CD8-positive, alpha-beta memory T cell (primary cell): Measurements from ENCODE around the gene RRBP1. TPM values are rescaled to one million over a fixed set of nuclear protein-coding genes. Genes with fewer than 3 reads are reported as not detected.

Experiments used
- CTCF ChIA-PET: fragments of 350-600 bp; sonication (Branson Sonifier 250); formaldehyde crosslinking; loops from one replicate; lab custom pipeline; 2021; ENCODE audit warnings: antibody characterized with exemption; lab: Charles Lee
- POLR2A ChIA-PET: fragments of 350-600 bp; sonication (Branson Sonifier 250); formaldehyde crosslinking; loops from one replicate; lab custom pipeline; 2021; ENCODE audit warnings: antibody characterized with exemption; lab: Charles Lee
- DNase-seq, 5 donors: peaks; one replicate each; pipeline versions ENCODE4 v3.0.0 to v3.0.0-alpha.2; 2020 to 2022; ENCODE audit warnings: mixed read lengths in 1 of 5
- H3K27ac ChIP-seq: one replicate; pipeline ENCODE4 v1.7.0; 2013; ENCODE audit warnings: low read depth, mild to moderate bottlenecking, low read length, moderate library complexity
- H3K27me3 ChIP-seq: 2 replicates; pipeline ENCODE4 v1.7.0; 2013; ENCODE audit warnings: low read length, mild to moderate bottlenecking; ENCODE audit not compliant: insufficient read depth, poor library complexity, severe bottlenecking
- H3K36me3 ChIP-seq: 2 replicates; pipeline ENCODE4 v1.7.0; 2013; ENCODE audit warnings: mild to moderate bottlenecking, low read length, moderate library complexity; ENCODE audit not compliant: insufficient read depth
- H3K4me1 ChIP-seq: 2 replicates; pipeline ENCODE4 v1.7.0; 2013; ENCODE audit warnings: mild to moderate bottlenecking, low read length, moderate library complexity; ENCODE audit not compliant: insufficient read depth
- H3K4me3 ChIP-seq: 2 replicates; pipeline ENCODE4 v1.7.0; 2013; ENCODE audit warnings: mild to moderate bottlenecking, low read length
- H3K9me3 ChIP-seq: 2 replicates; pipeline ENCODE4 v1.7.0; 2013; ENCODE audit warnings: mild to moderate bottlenecking, low read length
- H3K27ac Mint-ChIP-seq, 8 donors: one replicate each; pipeline ENCODE4 v1.8.0; 2020 to 2021; ENCODE audit warnings: mixed read lengths in 8 of 8, mild to moderate bottlenecking in 6 of 8, inconsistent platforms in 3 of 8, moderate library complexity in 3 of 8
- H3K27me3 Mint-ChIP-seq, 2 donors: one replicate each; pipeline ENCODE4 v1.8.0; 2020 to 2021; ENCODE audit warnings: mixed read lengths in 2 of 2, mild to moderate bottlenecking in 1 of 2, moderate library complexity in 1 of 2
- H3K36me3 Mint-ChIP-seq, 3 donors: one replicate each; pipeline ENCODE4 v1.8.0; 2020 to 2021; ENCODE audit warnings: mixed read lengths in 3 of 3, inconsistent platforms in 1 of 3, mild to moderate bottlenecking in 1 of 3
- H3K4me1 Mint-ChIP-seq, 3 donors: one replicate each; pipeline ENCODE4 v1.8.0; 2020 to 2021; ENCODE audit warnings: mixed read lengths in 3 of 3, inconsistent platforms in 1 of 3, mild to moderate bottlenecking in 1 of 3
- H3K4me3 Mint-ChIP-seq, 7 donors: one replicate each; pipeline ENCODE4 v1.8.0; 2020 to 2021; ENCODE audit warnings: mixed read lengths in 7 of 7, mild to moderate bottlenecking in 6 of 7, moderate library complexity in 4 of 7, inconsistent platforms in 2 of 7
- H3K9me3 Mint-ChIP-seq, 5 donors: one replicate each; pipeline ENCODE4 v1.8.0; 2020 to 2022; ENCODE audit warnings: mixed read lengths in 5 of 5, mild to moderate bottlenecking in 3 of 5, moderate library complexity in 2 of 5, inconsistent platforms in 1 of 5
- polyA plus RNA-seq: library from polyadenylated mRNA; unstranded; fragments of 300-500 nt; fragmentation: Illumina TruSeq; gene quantifications from one replicate; pipeline ENCODE4 v1.2.3, GENCODE V29; 2021
- total RNA-seq, 2 experiments: library from RNA; stranded (reverse); gene quantifications; one replicate each; pipeline ENCODE4 v1.2.3, GENCODE V29; 2021

RRBP1 gene
- total and polyA plus RNA-seq, 3 experiments from 2014 or later, result 17.4 to 25.3 (median 22.8) TPM

DNA sequence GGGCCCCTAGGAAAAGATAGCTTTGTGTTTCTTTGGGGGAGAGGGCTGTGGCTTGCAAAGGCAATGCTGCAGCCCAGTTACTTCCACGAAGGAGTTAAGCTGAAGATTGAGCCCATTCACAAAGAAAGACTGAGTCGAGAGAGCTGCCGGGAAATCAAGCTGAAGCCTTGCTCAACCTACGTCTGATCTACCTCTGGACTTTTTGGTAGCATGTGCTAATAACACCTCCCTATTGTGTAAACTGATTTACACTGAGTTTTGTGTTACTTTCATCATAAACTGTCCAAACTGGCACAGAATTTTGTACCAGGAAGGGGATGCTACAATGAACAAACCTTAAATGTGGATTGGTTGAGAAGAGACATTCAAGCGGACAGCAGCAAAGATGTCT is 41.3 kb upstream of the RRBP1 start:
- POLR2A ChIA-PET, result no interaction called here
- H3K9me3 ChIP-seq, result no peaks in the 10 kb centered on the region
- no peak for DNase-seq
- H3K36me3 Mint-ChIP-seq, result no peaks in the 10 kb centered on the region
- H3K36me3 ChIP-seq, result no peaks in the 10 kb centered on the region
- peak overlapping the region in 1 of 8 donors; percentile 21 for H3K27ac Mint-ChIP-seq
- H3K4me1 Mint-ChIP-seq, result no peaks in the 10 kb centered on the region
- H3K4me3 Mint-ChIP-seq, result no peak overlapping the region
- no peak overlapping the region for H3K27ac ChIP-seq
- H3K27me3 Mint-ChIP-seq, result peaks cover 9 to 25% of the 10 kb centered on the region in 2 donors
- H3K4me3 ChIP-seq, result no peak overlapping the region
- no peaks in the 10 kb centered on the region for H3K4me1 ChIP-seq
- H3K27me3 ChIP-seq, result no peaks in the 10 kb centered on the region
- CTCF ChIA-PET, result no interaction called here
- H3K9me3 Mint-ChIP-seq, result no peaks in the 10 kb centered on the region

DNA sequence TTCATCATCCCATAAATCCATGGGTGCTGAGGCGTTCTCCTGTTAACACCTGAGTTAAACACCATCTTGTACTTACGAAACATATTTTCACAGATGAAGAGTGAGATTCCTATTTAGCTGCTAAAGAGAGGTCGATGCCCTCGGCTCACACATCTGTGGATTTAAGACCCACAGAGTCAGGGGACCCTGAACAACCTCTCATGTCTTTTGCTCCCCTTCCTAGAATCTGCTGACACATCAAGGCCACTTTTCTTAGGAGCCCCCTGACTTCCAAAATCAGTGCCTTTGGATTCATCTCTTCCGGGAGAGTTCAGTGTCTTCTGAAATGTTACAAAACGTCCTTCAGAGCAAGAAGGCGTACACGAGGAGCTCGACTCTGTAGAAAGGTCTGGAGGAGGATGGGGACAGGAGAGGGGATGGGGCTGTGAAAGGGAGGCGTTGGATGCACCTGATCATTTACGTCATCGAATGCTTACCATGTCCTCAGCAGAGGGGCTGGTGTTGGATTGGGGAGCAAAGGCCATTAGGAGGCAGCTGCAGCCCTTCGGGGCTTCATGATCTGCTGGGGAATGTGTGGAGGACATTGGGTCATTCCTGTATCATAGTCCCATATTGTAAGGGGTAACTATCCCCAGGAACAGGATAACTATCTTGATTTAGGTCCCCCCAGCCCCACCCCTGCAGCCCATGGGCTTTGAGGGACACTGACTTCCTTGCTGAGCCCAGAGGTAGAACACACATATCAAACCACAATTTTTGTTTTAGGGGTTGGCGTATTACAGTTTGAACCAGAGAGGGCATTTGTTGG is 40.7 kb upstream of the RRBP1 start:
- Mint-ChIP-seq H3K4me3 (no peak overlapping the region), H3K27ac (peak overlapping the region in 1 of 8 donors; percentile 43), H3K9me3 (no peaks in the 10 kb centered on the region), H3K27me3 (peaks cover 7 to 24% of the 10 kb centered on the region in 2 donors), H3K36me3 (no peaks in the 10 kb centered on the region), H3K4me1 (no peaks in the 10 kb centered on the region)
- Histone ChIP-seq H3K4me1 (no peaks in the 10 kb centered on the region), H3K27ac (no peak overlapping the region), H3K27me3 (no peaks in the 10 kb centered on the region), H3K9me3 (no peaks in the 10 kb centered on the region), H3K36me3 (no peaks in the 10 kb centered on the region), H3K4me3 (no peak overlapping the region)
- POLR2A ChIA-PET, result no interaction called here
- CTCF ChIA-PET, result no interaction called here
- DNase-seq, result no peak

DNA sequence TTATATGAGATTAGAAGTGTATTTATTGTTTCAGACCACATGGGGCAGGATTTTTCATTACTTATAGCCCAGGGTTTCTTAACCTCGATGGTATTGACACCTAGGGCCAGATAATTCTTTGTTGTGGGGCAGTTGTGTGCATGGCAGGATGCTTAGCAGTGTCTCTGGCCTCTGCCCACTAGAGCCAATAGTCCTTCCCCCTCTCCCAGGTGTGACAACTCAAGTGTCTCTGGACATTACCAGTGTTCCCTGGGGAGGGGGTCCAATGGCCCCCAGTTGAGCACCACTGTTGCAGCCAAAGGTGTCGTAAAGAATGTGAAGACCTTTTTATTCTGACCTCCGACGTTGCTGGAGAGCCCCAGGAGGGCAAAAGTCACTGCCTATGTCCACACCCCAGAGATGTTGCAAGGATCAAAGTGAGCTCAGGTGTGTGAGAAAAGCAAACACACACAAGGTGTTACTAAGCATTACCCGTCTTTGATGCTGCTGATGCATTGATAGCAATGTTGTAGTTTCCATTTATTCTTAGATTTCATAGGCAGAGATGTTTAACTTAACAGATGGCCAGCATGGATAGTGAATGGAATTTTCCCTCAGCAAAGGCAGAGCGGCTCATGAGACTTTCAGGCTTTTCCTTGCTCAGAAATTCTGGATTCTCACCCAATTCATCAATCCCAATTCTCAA is 39.9 kb upstream of the RRBP1 start:
- POLR2A ChIA-PET, result no interaction called here
- Mint-ChIP-seq H3K4me1 (no peaks in the 10 kb centered on the region), H3K27ac (no peak overlapping the region), H3K36me3 (no peaks in the 10 kb centered on the region), H3K9me3 (no peaks in the 10 kb centered on the region), H3K27me3 (peaks cover 7 to 28% of the 10 kb centered on the region in 2 donors), H3K4me3 (no peak overlapping the region)
- DNase-seq, result no peak
- Histone ChIP-seq H3K4me1 (no peaks in the 10 kb centered on the region), H3K9me3 (no peaks in the 10 kb centered on the region), H3K36me3 (no peaks in the 10 kb centered on the region), H3K27ac (no peak overlapping the region), H3K27me3 (no peaks in the 10 kb centered on the region), H3K4me3 (no peak overlapping the region)
- CTCF ChIA-PET, result no interaction called here

DNA sequence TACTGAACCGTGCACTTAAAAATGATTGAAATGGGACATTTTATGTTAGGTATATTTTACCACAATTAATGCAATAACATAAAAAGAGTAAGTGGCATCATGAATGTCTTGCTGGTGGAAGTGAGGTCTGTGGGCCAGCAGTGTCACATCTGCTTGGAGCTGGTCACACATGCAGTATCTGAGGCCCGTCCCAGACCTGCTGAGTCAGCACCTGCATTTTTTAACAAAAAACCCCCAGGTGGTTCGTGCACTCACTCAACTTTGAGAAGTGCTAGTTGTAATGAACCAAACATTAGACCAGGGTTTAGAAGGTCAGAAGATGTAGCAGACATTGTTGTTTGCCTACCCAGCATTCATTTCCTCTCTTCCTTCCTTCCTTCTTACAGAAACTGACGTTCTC is 38.7 kb upstream of the RRBP1 start:
- H3K27ac Mint-ChIP-seq, result no peak overlapping the region
- POLR2A ChIA-PET, result no interaction called here
- no peaks in the 10 kb centered on the region for H3K4me1 ChIP-seq
- H3K4me1 Mint-ChIP-seq, result no peaks in the 10 kb centered on the region
- no peaks in the 10 kb centered on the region for H3K36me3 ChIP-seq
- no peaks in the 10 kb centered on the region for H3K9me3 ChIP-seq
- H3K27ac ChIP-seq, result no peak overlapping the region
- H3K4me3 ChIP-seq, result no peak overlapping the region
- H3K4me3 Mint-ChIP-seq, result no peak overlapping the region
- H3K9me3 Mint-ChIP-seq, result no peaks in the 10 kb centered on the region
- CTCF ChIA-PET, result no interaction called here
- H3K27me3 ChIP-seq, result no peaks in the 10 kb centered on the region
- no peak for DNase-seq
- H3K27me3 Mint-ChIP-seq, result peaks cover 7 to 29% of the 10 kb centered on the region in 2 donors
- H3K36me3 Mint-ChIP-seq, result no peaks in the 10 kb centered on the region

DNA sequence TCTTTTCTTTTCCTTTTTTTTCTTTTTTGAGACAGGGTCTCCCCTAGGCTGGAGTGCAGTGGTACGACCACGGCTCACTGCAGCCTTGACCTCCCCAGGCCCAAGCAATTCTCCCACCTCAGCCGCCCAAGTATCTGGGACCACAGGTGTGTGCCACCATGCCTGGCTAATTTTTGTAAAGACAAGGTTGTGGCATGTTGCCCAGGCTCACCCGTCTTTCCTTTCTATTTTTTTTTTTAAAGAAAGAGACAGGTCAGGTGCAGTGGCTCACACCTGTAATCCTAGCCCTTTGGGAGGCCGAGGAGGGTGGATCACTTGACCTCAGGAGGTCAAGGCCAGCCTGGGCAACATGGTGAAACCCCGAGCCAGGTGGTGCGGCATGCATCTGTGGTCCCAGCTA is 34.3 kb upstream of the RRBP1 start:
- ChIA-PET POLR2A (no interaction called here), CTCF (no interaction called here)
- Histone ChIP-seq H3K27ac (no peak overlapping the region), H3K4me3 (no peak overlapping the region), H3K4me1 (no peaks in the 10 kb centered on the region), H3K36me3 (no peaks in the 10 kb centered on the region), H3K9me3 (no peaks in the 10 kb centered on the region), H3K27me3 (no peaks in the 10 kb centered on the region)
- no peak overlapping the region for H3K27ac Mint-ChIP-seq
- H3K27me3 Mint-ChIP-seq, result peaks cover 3 to 17% of the 10 kb centered on the region in 2 donors
- no peak for DNase-seq
- no peaks in the 10 kb centered on the region for H3K9me3 Mint-ChIP-seq
- no peaks in the 10 kb centered on the region for H3K36me3 Mint-ChIP-seq
- no peaks in the 10 kb centered on the region for H3K4me1 Mint-ChIP-seq
- H3K4me3 Mint-ChIP-seq, result no peak overlapping the region

DNA sequence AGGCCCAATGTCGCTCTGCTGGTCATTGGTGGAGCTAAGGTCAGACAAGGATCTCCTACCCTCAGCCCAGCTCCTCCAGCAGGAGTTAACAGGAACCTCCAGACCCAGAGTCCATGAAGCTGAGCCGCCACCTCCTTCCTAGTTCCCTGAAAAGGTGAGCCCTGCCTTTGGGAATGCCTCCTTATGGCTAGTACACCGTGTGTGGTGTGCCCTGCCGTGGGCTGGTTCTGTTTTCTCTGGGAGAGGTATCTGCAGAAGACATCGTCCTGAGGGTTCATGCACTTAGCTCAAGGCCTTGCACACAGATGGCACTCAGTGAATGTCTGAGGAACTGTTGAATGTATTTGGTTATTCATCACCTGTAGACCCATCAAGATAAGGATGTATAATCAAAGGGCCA is 33.0 kb upstream of the RRBP1 start:
- Histone ChIP-seq H3K9me3 (no peaks in the 10 kb centered on the region), H3K27ac (no peak overlapping the region), H3K4me3 (no peak overlapping the region), H3K27me3 (no peaks in the 10 kb centered on the region), H3K4me1 (no peaks in the 10 kb centered on the region), H3K36me3 (no peaks in the 10 kb centered on the region)
- Mint-ChIP-seq H3K4me3 (no peak overlapping the region), H3K27ac (no peak overlapping the region), H3K36me3 (no peaks in the 10 kb centered on the region), H3K27me3 (peaks cover 3 to 20% of the 10 kb centered on the region in 2 donors), H3K9me3 (no peaks in the 10 kb centered on the region), H3K4me1 (no peaks in the 10 kb centered on the region)
- ChIA-PET CTCF (no interaction called here), POLR2A (no interaction called here)
- no peak for DNase-seq

DNA sequence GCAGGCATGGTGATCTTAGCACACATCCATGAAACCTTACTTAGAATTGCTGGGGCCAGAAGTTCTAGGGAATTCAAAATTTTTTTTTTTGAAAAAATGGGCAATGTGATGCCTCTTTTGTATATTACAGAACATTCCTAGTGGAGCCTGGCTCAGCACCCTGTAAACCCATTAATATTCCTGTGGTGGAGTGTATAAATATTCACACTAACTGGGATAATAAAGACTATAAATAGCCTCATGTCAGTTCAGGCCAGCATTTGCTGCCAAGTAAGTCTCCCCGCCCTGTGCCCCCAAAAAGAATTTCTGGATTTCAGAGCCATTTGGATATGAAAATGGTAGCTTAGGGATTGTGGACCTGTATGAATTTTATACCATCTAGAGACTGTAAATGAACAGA is 32.6 kb upstream of the RRBP1 start:
- no peak for DNase-seq
- no peaks in the 10 kb centered on the region for H3K9me3 ChIP-seq
- H3K36me3 Mint-ChIP-seq, result no peaks in the 10 kb centered on the region
- H3K27ac ChIP-seq, result no peak overlapping the region
- H3K4me3 Mint-ChIP-seq, result no peak overlapping the region
- H3K27ac Mint-ChIP-seq, result no peak overlapping the region
- H3K36me3 ChIP-seq, result no peaks in the 10 kb centered on the region
- H3K9me3 Mint-ChIP-seq, result no peaks in the 10 kb centered on the region
- no peaks in the 10 kb centered on the region for H3K27me3 ChIP-seq
- H3K4me1 ChIP-seq, result no peaks in the 10 kb centered on the region
- no peaks in the 10 kb centered on the region for H3K4me1 Mint-ChIP-seq
- no peak overlapping the region for H3K4me3 ChIP-seq
- ChIA-PET CTCF (no interaction called here), POLR2A (interaction anchor here (0.6 kb wide), 1 partner anchor 424 kb away, joined by 3 read pairs; no protein-coding TSS in a partner anchor)
- H3K27me3 Mint-ChIP-seq, result peaks cover 3 to 20% of the 10 kb centered on the region in 2 donors

DNA sequence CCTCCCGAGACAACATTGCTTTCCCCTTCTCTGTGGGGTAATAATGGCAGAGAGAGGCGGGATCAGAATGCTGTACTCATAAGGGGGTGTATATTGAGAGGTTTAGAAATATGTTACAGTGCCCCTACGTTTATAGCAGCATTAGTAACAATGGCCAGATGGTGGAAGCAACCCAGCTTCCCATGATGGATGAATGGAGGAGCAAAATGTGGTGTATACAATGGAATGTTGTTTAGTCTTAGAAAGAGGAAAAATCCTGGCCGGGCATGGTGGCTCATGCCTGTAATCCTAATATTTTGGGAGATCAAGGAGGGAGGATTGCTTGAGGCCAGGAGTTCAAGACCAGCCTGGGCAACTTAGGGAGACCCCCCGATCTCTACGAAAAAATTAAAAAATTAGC is 30.7 kb upstream of the RRBP1 start:
- no peaks in the 10 kb centered on the region for H3K9me3 ChIP-seq
- no peaks in the 10 kb centered on the region for H3K4me1 ChIP-seq
- Mint-ChIP-seq H3K4me3 (no peak overlapping the region), H3K4me1 (no peaks in the 10 kb centered on the region), H3K36me3 (no peaks in the 10 kb centered on the region), H3K27ac (no peak overlapping the region), H3K9me3 (no peaks in the 10 kb centered on the region), H3K27me3 (peaks cover 0 to 14% of the 10 kb centered on the region in 2 donors)
- CTCF ChIA-PET, result no interaction called here
- H3K27me3 ChIP-seq, result no peaks in the 10 kb centered on the region
- POLR2A ChIA-PET, result no interaction called here
- H3K36me3 ChIP-seq, result no peaks in the 10 kb centered on the region
- H3K4me3 ChIP-seq, result no peak overlapping the region
- no peak for DNase-seq
- H3K27ac ChIP-seq, result no peak overlapping the region
